Endodermal cell (in vitro differentiated cells): Measurements from ENCODE around the gene RAVER2. TPM values are rescaled to one million over a fixed set of nuclear protein-coding genes. Genes with fewer than 3 reads are reported as not detected.

Experiments used
- DNase-seq: peaks from one replicate; pipeline ENCODE4 v3.0.0-alpha.2; 2017
- H3K27ac ChIP-seq: 2 replicates; pipeline ENCODE4 v1.5.1; 2013; ENCODE audit warnings: mild to moderate bottlenecking, low read depth, low read length, moderate library complexity
- H3K27me3 ChIP-seq: 2 replicates; pipeline ENCODE4 v1.6.1; 2013; ENCODE audit warnings: mild to moderate bottlenecking, low read length, moderate library complexity; ENCODE audit not compliant: insufficient read depth, control insufficient read depth, poor library complexity, severe bottlenecking
- H3K36me3 ChIP-seq: 2 replicates; pipeline ENCODE4 v1.7.0; 2013; ENCODE audit warnings: mild to moderate bottlenecking, low read length, moderate library complexity; ENCODE audit not compliant: control insufficient read depth, insufficient read depth
- H3K4me1 ChIP-seq: one replicate; pipeline ENCODE4 v1.7.0; 2013; ENCODE audit warnings: low read length; ENCODE audit not compliant: control insufficient read depth, insufficient read depth
- H3K4me3 ChIP-seq: 2 replicates; pipeline ENCODE4 v1.5.1; 2013; ENCODE audit warnings: mild to moderate bottlenecking, low read length, moderate library complexity
- H3K9ac ChIP-seq: 2 replicates; pipeline ENCODE4 v1.6.1; 2013; ENCODE audit warnings: mild to moderate bottlenecking, low read length, moderate library complexity; ENCODE audit not compliant: poor library complexity, severe bottlenecking; ENCODE audit errors: extremely low read depth
- H3K9me3 ChIP-seq: 2 replicates; pipeline ENCODE4 v1.6.1; 2013; ENCODE audit warnings: mild to moderate bottlenecking, low read length, moderate library complexity; ENCODE audit not compliant: control insufficient read depth
- H3K27ac Mint-ChIP-seq: 2 replicates; pipeline ENCODE4 v1.8.0; 2020; ENCODE audit warnings: mixed read lengths
- H3K27me3 Mint-ChIP-seq: 2 replicates; pipeline ENCODE4 v1.8.0; 2021; ENCODE audit warnings: mild to moderate bottlenecking, mixed read lengths; ENCODE audit not compliant: insufficient read depth
- H3K36me3 Mint-ChIP-seq: 2 replicates; pipeline ENCODE4 v1.8.0; 2020; ENCODE audit warnings: low read depth, mixed read lengths
- H3K4me1 Mint-ChIP-seq: 2 replicates; pipeline ENCODE4 v1.8.0; 2020; ENCODE audit warnings: mixed read lengths
- H3K4me3 Mint-ChIP-seq: 2 replicates; pipeline ENCODE4 v1.8.0; 2020; ENCODE audit warnings: mild to moderate bottlenecking, moderate library complexity, mixed read lengths
- H3K9me3 Mint-ChIP-seq: 2 replicates; pipeline ENCODE4 v1.8.0; 2020; ENCODE audit warnings: mild to moderate bottlenecking, mixed read lengths
- WGBS, 2 experiments: methylation state at CpG; one replicate each; pipeline versions ENCODE4 v1.1.5 to v1.1.7; 2013; ENCODE audit warnings: missing lambda C conversion rate in 2 of 2, mixed read lengths in 1 of 2; ENCODE audit not compliant: insufficient coverage in 1 of 2, insufficient read length in 1 of 2; 5-methylcytosine and 5-hydroxymethylcytosine counted together
- total RNA-seq, 2 donors: library from RNA; stranded (reverse); fragmentation: NEBNext Ultra II Directional in 1 of 2; extraction: Animal tissue kit (Norgen Biotek cat#: 25700) in 1 of 2; gene quantifications; 2 replicates in 1 of 2; 3 replicates in 1 of 2; pipeline ENCODE4 v1.2.1, GENCODE V29; 2021
- TF ChIP-seq, protein P1 (sequence below): fragments of 200-600 bp; sonication (generic); conservative IDR thresholded peaks from 2 replicates; pipeline ENCODE4 v1.5.0; 2021; ENCODE audit warnings: antibody characterized with exemption, mild to moderate bottlenecking

The RAVER2 gene
- total RNA-seq, 2 donors from 2014 or later: 20.3 to 21.8 TPM

DNA sequence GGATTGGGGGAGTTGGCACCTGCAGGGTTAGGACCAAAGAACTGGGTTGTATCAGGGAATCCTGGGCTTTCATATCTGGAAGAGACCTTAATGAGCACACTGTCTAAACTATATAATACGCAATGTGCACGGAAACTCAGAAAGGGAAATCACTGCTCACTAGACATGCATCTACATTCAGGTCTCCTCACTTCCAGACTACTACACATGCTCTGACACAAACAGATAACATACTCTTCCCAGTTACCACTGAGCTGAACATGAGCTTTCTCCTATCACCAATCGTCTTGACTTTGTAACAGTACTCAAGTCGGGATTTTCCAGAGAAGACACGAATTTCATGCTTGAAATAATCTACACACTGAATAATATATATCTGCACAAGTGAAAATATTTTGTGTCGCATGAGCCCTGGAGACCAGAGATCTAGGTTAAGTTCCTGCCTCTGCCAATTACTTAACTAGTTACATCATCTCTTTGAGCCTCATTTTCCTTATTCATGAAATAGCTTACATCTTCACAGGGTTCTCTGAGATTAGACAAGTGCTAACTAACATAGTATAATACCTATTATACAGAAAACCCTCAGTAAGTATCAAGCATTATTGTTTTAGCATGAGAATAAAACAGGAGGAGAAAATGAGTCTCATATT, 120.4 kb downstream of the RAVER2 start:
- Mint-ChIP-seq H3K27ac (no peak overlapping the region), H3K4me1 (peaks cover 4% of the 10 kb centered on the region), H3K9me3 (no peaks in the 10 kb centered on the region), H3K36me3 (peaks cover 38% of the 10 kb centered on the region), H3K4me3 (no peak overlapping the region), H3K27me3 (no peaks in the 10 kb centered on the region)
- Histone ChIP-seq H3K27ac (no peak overlapping the region), H3K9me3 (no peaks in the 10 kb centered on the region), H3K4me3 (no peak overlapping the region), H3K27me3 (no peaks in the 10 kb centered on the region), H3K36me3 (peaks cover 23% of the 10 kb centered on the region), H3K9ac (no peak overlapping the region), H3K4me1 (no peaks in the 10 kb centered on the region)
- TF ChIP-seq, protein P1, sequence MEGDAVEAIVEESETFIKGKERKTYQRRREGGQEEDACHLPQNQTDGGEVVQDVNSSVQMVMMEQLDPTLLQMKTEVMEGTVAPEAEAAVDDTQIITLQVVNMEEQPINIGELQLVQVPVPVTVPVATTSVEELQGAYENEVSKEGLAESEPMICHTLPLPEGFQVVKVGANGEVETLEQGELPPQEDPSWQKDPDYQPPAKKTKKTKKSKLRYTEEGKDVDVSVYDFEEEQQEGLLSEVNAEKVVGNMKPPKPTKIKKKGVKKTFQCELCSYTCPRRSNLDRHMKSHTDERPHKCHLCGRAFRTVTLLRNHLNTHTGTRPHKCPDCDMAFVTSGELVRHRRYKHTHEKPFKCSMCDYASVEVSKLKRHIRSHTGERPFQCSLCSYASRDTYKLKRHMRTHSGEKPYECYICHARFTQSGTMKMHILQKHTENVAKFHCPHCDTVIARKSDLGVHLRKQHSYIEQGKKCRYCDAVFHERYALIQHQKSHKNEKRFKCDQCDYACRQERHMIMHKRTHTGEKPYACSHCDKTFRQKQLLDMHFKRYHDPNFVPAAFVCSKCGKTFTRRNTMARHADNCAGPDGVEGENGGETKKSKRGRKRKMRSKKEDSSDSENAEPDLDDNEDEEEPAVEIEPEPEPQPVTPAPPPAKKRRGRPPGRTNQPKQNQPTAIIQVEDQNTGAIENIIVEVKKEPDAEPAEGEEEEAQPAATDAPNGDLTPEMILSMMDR: no peak
- no peak for DNase-seq
- 88 to 95% methylated on average over 5 to 6 of the region's 6 CpGs for WGBS, 2 experiments

DNA sequence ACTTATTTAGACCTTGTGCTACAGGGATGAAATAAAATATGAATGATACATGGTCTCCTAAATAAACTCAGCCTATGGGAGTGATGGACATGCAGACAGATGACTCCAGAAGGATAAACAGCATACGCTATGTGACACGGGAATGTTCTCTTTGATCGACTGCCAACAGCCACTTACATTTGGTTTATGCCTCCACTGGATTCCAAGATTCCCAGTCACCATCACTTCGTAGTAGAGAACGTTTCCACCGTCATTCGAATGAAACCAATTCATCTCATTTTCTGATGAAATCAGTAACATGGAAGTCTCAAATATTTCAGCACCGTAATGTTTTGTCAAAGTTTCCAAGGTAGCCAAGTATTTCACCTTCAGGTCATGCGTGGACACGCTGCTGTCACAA, 121.8 kb downstream of the RAVER2 start:
- Histone ChIP-seq H3K4me3 (no peak overlapping the region), H3K27me3 (no peaks in the 10 kb centered on the region), H3K27ac (no peak overlapping the region), H3K4me1 (no peaks in the 10 kb centered on the region), H3K9ac (no peak overlapping the region), H3K36me3 (peaks cover 23% of the 10 kb centered on the region), H3K9me3 (no peaks in the 10 kb centered on the region)
- H3K4me1 Mint-ChIP-seq: peaks cover 2% of the 10 kb centered on the region
- TF ChIP-seq, protein P1: no peak
- no peak overlapping the region for H3K4me3 Mint-ChIP-seq
- H3K9me3 Mint-ChIP-seq: no peaks in the 10 kb centered on the region
- H3K27me3 Mint-ChIP-seq: no peaks in the 10 kb centered on the region
- H3K27ac Mint-ChIP-seq: no peak overlapping the region
- 95 to 98% methylated on average over 10 of the region's 10 CpGs for WGBS, 2 experiments
- peaks cover 52% of the 10 kb centered on the region for H3K36me3 Mint-ChIP-seq
- no peak for DNase-seq

DNA sequence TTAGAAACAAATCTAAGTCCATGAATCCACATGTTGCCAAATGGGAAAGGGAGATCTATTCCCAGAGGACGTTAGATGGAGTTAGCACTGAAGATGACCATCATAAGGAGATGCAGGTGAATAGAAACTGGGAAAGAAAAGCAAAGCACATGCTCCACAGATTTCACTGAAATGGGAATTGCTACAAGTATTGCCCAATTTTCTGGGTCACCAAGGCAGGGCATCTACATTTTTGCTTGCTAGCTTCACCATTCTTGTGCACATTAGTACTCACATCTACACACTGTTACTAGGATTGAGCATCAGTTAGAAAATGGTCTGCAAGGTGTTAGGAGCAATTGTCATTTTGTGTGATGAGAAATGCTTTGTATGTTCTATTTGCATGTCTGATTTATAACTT, 122.4 kb downstream of the RAVER2 start:
- no peaks in the 10 kb centered on the region for H3K9me3 Mint-ChIP-seq
- WGBS, 2 experiments: 90 to 100% methylated on average over 1 of the region's 1 CpG
- no peak overlapping the region for H3K27ac Mint-ChIP-seq
- TF ChIP-seq, protein P1: no peak
- Histone ChIP-seq H3K9me3 (no peaks in the 10 kb centered on the region), H3K36me3 (peaks cover 23% of the 10 kb centered on the region), H3K4me3 (no peak overlapping the region), H3K9ac (no peak overlapping the region), H3K4me1 (no peaks in the 10 kb centered on the region), H3K27me3 (no peaks in the 10 kb centered on the region), H3K27ac (no peak overlapping the region)
- H3K27me3 Mint-ChIP-seq: no peaks in the 10 kb centered on the region
- DNase-seq: peak; percentile 1
- peaks cover 58% of the 10 kb centered on the region for H3K36me3 Mint-ChIP-seq
- no peak overlapping the region for H3K4me3 Mint-ChIP-seq
- no peaks in the 10 kb centered on the region for H3K4me1 Mint-ChIP-seq
